HG02973 (cell line): ENCODE measurements around the gene PRKCA.
"Not testable (repeated sequence)": the region's sequence is repeated elsewhere in the genome, so short reads cannot be mapped to it uniquely, and the experiment has no call there.

Source experiments
- ATAC-seq: cut with Tn5 transposase; IDR thresholded peaks from one replicate; pipeline ENCODE4 v1.9.1; 2021; ENCODE audit warnings: moderate library complexity; ENCODE audit not compliant: unreplicated experiment

The PRKCA gene

DNA sequence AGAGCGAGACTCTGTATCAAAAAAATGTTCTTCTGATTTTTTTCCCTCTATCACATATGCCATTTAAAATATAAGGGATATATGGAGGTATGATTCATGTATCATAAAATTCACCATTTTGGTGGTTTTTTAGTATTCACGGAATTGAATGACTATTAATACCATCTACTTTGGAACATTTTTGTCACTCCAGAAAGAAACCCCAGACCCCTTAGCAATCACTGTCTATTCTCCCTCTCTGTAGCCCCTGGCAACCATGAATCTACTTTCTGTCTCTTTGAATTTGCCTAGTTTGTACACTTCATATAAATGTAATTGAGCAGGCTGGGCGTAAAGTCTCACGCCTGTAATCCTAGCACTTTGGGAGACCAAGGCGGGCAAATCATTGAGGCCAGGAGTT lies 75.9 kb downstream of the PRKCA start:
- no peak for ATAC-seq

DNA sequence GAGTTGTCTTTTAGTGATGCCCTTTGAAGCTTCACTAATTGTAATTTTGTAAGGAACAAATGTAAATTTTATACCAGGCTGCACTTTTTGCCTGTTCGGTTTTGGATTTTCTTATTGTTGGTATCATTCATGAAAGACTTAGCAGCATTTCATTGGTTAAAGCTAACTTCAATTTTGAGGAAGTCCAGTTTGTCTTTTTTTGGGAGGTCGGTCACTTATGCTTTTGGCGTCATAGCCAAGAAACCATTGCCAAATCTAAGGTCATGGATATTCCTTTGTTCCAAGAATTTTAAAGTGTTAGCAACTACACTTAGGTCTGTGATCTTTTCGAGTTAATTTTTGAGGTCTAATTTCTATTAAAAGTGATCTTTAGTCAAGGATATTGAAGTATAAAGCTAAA lies 77.1 kb downstream of the PRKCA start:
- no peak for ATAC-seq

DNA sequence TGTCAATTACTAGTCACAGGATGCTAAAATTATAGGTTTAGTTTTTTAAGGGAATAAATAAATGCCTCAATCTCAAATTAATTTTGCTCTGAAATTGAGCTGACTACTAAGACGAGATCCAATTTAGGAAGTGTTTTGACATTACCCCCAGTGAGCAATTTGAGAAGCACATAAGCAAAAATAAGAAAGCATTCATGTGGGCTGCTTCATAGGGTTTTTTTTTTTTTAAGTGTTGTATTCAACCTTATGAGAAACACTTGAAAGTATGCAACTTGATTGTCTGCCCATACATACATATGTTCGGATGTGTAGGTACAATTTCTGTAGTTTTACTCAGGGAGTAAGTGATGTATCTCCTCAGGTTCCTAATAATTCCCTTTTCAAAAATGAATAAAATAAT lies 77.6 kb downstream of the PRKCA start:
- no peak for ATAC-seq

DNA sequence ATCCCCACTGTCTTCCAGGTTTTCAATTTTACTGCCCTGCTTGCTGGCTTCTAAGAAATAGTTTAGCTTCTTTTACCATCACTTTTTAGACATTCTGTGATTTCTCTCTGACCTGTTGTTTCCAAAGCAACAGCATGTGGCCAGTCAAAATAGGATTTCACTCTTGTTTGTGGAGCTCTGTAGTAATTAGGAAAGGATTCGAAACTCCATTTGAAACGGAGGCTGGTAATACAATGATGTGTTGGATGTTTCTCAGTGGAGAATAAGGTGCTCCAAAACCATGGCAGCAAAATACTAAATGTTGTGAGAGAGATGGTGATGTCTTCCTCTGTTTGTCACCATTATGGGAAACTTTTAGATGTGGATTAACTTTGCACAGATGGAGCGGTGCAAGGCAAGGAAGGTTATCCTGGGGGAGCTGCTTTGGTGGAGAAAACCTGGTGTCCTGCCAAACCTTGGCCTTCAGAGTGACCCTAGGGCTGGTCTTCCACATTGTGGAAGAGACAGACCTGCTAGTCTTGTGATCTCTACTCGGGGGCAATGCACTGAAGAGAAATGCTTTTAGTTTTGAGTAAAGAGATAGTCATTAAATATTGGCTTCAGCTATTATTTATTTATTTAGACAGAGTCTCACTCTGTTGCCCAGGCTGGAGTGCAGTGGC lies 79.4 kb downstream of the PRKCA start:
- ATAC-seq = no peak

GRCh38 chr17:66383333-66383732 lies 80.9 kb downstream of the PRKCA start:
- no peak for ATAC-seq

- ATAC-seq = no peak
These were observed 84.3 kb downstream of the PRKCA start for GRCh38 chr17:66386498-66387351.

DNA sequence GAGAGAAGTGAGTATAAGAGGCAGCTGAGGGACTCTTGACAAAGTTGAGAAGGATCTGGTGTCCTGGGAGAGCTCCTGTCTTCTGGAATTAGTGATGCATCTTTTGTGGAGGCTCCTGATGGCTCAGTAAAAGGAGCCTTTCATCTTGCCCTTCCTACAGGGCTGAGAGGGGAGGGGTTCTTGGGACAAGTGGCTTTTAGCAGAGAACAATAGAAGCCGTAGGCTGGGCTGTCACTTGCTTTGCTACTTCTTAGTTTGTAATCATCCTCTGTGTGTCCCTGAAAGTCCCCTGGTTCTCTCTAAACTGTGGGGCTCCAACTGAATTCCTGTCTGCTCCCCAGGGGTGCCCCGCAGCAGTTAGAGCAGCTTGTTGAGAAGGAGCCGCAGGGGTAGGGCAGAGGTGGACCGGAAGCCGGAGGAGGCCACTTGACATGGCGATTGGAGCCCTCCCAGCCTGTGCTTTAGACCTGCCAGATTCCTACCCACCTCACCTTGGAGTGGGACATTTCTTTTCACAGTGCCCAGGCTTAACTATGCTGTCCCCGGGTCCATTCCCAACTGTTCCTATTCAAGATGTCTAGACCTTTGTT lies 85.1 kb downstream of the PRKCA start:
- no peak for ATAC-seq

- ATAC-seq = no peak
These were observed 90.5 kb downstream of the PRKCA start for GRCh38 chr17:66392783-66393437.

- ATAC-seq = no peak
These were observed 93.5 kb downstream of the PRKCA start for GRCh38 chr17:66395961-66396360.

GRCh38 chr17:66397486-66397885 lies 95.1 kb downstream of the PRKCA start:
- ATAC-seq = no peak

DNA sequence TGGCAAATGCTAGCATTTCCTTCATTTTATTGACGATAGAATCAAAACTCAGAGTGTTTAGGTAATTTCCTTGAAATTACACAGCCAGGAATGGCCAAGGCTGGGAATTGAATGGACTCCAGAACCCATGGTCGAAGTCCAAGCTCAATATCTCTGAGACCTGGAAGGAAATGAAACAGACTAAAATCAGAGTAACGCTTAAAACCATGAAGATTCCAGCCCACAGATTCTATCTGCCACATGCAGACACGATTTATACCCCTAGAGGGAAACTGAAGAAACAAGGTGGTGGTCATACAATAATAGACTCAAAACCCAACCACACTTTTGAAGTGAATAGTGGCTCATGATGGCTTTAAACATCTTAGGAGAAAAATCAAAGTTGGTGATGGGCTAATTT lies 95.6 kb downstream of the PRKCA start:
- ATAC-seq = no peak

GRCh38 chr17:66398617-66399016 lies 96.2 kb downstream of the PRKCA start:
- no peak for ATAC-seq

DNA sequence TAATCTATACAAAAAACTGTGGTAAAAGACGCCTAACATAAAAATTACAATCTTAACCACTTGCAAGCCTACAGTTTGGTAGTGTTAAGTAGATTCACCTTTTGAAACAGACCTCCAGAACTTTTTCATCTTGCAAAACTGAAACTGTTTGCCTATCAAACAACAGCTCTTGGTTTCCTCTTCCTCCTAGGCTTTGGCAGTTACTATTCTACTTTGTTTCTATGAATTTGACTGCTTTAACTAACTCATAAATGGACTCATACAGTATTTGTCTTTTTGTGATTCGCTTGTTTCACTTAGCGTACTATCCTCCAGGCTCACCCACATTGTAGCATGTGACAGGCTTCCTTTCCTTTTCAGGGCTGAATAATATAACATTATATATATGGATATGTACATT lies 97.0 kb downstream of the PRKCA start:
- ATAC-seq = no peak

DNA sequence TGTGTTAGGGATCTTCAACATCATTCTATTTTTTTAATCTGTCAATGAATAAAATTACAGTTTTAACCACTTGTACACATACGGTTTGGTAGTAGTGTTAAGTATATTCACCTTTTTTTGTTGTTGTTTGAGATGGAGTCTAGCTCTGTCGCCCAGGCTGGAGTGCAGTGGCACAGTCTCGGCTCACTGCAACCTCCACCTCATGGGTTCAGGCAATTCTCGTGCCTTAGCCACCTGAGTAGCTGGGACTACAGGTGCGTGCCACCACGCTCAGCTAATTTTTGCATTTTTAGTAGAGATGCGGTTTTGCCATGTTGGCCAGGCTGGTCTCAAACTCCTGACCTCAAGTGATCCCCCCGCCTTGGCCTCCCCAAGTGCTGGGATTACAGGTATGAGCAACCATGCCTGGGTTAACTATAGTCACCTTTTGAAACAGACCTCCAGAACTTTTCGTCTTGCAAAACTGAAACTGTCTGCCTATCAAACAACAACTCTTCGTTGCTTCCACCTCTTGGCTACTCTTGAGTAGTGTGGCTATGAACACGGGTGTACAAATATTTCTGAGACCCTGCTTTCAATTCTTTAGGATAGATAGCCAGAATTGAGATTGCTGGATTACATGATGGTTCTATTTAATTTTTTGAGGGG lies 97.8 kb downstream of the PRKCA start:
- ATAC-seq = not testable (repeated sequence)

DNA sequence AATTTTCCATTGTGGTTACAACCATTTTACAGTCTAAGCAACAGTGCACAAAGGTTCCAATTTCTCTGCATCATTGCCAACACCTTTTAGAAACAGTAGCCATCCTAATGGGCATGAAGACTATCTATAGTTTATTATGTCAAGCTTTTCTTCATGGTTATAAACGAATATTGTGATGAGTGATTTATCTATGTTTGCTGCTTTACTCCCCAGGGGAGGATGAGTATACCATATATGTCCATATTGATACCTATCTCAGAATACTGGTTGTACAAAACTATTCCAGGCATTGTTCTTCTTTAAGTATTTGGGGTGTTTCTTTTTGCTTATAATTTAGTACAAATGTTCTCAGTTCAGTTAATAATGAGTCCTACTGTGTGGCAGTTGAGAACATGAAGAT lies 98.3 kb downstream of the PRKCA start:
- no peak for ATAC-seq

DNA sequence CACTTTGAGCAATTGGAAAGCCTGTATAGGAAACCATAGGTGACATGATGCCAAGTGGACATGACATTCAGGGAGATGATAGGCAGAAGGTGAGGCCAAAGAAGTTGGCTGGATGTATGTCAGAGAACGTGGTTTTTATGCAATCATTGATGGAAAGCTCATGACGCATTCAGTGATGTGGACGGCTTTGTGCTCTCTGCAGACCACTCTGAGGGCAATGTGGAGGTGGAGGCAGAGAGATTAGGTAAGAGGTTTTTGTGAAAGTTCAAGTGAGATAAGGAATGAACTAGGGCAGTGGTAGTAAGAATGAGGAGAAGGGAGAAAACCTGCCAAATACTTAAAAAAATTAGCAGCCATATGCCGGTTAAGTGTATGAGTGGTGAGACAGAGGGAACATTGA lies 99.0 kb downstream of the PRKCA start:
- ATAC-seq = no peak

- no peak for ATAC-seq
These were observed 101.6 kb downstream of the PRKCA start for GRCh38 chr17:66403846-66404556.

DNA sequence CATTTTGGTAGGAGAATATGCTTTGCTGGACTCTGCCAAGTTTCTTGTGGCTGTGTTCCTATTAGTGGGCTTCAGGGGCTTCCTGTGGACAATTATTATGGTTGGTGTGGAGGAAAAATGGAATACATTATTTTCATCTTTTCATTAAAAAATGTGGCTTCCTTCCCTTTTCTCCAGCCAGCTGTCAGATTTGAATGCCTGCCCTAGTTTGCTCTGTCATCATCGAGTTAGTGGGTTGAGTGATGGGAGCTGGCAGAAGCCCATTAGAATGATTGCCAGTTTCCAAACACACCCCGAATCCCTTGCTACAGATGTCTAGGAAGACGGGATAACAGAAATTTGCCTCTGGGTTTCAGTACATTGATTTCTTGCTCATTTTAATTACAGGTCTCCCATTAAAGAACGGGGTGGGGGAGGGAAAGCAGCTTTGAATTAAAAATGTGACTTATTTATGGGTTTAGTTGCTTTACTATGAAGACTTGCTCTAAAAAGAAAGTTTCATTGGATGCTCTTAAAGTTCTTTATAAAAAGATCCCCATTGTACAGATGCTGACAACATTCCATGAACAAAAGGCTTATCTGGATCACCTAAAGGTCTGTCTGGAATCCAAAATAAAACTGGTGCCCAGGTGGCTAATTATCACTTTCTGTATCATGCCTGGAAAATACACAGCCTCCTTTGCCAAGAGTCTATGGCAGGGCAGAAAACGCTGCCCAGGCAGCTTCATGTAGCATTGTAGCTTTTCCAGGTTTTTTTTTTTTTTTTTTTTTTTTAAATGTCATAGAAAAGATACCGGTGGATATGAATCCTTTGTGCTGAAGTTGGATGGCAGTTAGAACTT lies 103.6 kb downstream of the PRKCA start:
- ATAC-seq = no peak
